Muscle layer of duodenum (tissue), 2 donors: Measurements from ENCODE around the gene GLI3.

Experiments
- H3K27ac ChIP-seq: one replicate; pipeline ENCODE4 v1.7.0; 2013; ENCODE audit warnings: mild to moderate bottlenecking, low read length
- H3K27me3 ChIP-seq: one replicate; pipeline ENCODE4 v1.7.0; 2013; ENCODE audit warnings: low read depth, mild to moderate bottlenecking, control low read depth, low read length
- H3K36me3 ChIP-seq, 2 donors: one replicate each; pipeline ENCODE4 v1.7.0; 2013; ENCODE audit warnings: low read length in 2 of 2, control low read depth in 1 of 2, mild to moderate bottlenecking in 1 of 2; ENCODE audit not compliant: insufficient read depth in 2 of 2, control insufficient read depth in 1 of 2
- H3K4me1 ChIP-seq, 2 donors: one replicate each; pipeline ENCODE4 v1.7.0; 2013; ENCODE audit warnings: low read length in 2 of 2, mild to moderate bottlenecking in 2 of 2, control low read depth in 1 of 2, moderate library complexity in 1 of 2; ENCODE audit not compliant: insufficient read depth in 2 of 2, control insufficient read depth in 1 of 2
- H3K4me3 ChIP-seq, 2 donors: one replicate each; pipeline ENCODE4 v1.7.0; 2013; ENCODE audit warnings: low read length in 2 of 2, low read depth in 1 of 2, mild to moderate bottlenecking in 1 of 2
- H3K9me3 ChIP-seq, 2 donors: one replicate each; pipeline ENCODE4 v1.7.0; 2013; ENCODE audit warnings: low read length in 2 of 2, control low read depth in 1 of 2, mild to moderate bottlenecking in 1 of 2; ENCODE audit not compliant: control insufficient read depth in 1 of 2
- donor health status: healthy.

The GLI3 gene

DNA sequence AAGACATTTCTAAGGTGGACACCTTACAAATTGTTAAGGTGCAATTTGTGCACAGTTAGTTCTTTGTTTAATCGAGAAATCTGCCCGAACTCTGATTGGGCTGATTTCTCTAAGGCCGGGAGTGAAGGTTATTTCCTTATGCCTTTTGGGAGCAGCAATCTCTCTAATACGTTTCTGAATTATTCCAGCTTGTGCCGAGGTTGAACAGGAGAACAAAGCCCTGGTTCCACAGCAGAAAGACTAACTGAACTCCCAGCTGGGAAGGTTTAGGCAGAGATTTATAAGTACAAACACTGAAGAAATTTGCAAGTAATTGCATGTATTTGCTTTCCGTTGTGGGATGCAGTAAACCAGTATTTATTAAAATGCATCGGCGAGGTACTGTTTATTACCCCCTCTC is 116.8 kb downstream of the GLI3 start:
- Histone ChIP-seq H3K4me1 (peaks cover 0 to 13% of the 10 kb centered on the region in 2 donors), H3K4me3 (no peak overlapping the region), H3K27me3 (no peaks in the 10 kb centered on the region), H3K27ac (no peak overlapping the region), H3K36me3 (no peaks in the 10 kb centered on the region), H3K9me3 (no peaks in the 10 kb centered on the region)

DNA sequence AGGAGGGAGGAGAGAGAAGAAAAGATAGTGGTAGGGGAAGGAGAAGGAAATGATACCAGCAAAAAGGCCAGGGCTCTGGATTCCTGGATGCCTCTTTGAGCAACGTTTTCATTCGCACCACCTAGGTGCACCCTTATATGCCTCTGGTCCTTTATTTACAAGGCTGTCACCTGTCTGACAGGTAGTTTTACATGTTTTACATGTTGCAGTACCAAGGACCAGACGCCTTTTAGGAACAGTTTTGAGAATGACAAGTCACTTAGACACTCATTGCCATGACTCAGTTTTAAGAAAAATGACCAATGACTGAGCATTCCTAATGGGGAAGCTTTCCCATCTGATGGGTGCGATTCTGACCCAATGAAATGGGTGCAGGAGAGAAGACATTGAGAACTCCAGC is 119.8 kb downstream of the GLI3 start:
- H3K27me3 ChIP-seq = no peaks in the 10 kb centered on the region
- peaks cover 0 to 13% of the 10 kb centered on the region in 2 donors for H3K4me1 ChIP-seq
- no peaks in the 10 kb centered on the region for H3K9me3 ChIP-seq
- H3K36me3 ChIP-seq = no peaks in the 10 kb centered on the region
- no peak overlapping the region for H3K4me3 ChIP-seq
- H3K27ac ChIP-seq = no peak overlapping the region

DNA sequence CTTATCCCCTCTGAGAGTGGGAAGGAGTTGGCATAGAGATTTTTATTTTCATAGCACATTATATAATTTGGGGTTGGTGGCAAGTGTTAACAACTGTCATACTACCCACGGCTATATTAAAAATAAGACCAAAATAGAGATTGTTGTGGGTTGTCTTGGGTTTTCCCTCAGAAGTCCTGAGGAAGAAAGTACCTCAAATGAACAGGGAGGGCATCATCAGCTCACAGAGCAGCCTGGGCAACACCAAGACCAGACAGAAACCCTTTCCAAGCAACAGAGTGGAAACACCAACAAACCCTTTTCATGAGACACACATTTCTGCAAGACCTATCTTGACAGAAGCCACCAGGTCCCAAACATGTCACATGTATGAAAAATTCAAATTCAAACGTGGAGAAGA is 121.2 kb downstream of the GLI3 start:
- H3K9me3 ChIP-seq = no peaks in the 10 kb centered on the region
- peaks cover 0 to 13% of the 10 kb centered on the region in 2 donors for H3K4me1 ChIP-seq
- H3K27me3 ChIP-seq = no peaks in the 10 kb centered on the region
- H3K36me3 ChIP-seq = no peaks in the 10 kb centered on the region
- H3K4me3 ChIP-seq = no peak overlapping the region
- H3K27ac ChIP-seq = no peak overlapping the region

DNA sequence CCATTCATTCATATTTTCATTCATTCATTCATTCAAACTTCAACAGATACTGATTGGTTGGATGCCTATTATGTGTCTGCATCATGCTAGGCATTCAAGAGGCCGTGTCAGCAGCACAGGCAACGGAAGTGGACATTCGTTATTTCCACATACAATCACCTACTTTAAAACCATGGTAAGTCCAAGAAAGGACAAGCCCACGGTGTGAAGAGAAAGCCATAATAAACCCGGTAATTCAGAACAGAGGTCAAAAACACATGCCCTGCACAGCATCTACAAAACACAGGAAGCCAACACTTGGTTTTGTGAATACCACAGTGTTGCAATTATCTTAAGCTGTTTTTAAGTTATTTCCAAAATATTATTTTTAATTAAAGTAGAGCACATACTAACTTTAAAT is 126.7 kb downstream of the GLI3 start:
- Histone ChIP-seq H3K36me3 (no peaks in the 10 kb centered on the region), H3K9me3 (no peaks in the 10 kb centered on the region), H3K27ac (no peak overlapping the region), H3K4me1 (peaks cover 24 to 39% of the 10 kb centered on the region in 2 donors), H3K27me3 (no peaks in the 10 kb centered on the region), H3K4me3 (no peak overlapping the region)

DNA sequence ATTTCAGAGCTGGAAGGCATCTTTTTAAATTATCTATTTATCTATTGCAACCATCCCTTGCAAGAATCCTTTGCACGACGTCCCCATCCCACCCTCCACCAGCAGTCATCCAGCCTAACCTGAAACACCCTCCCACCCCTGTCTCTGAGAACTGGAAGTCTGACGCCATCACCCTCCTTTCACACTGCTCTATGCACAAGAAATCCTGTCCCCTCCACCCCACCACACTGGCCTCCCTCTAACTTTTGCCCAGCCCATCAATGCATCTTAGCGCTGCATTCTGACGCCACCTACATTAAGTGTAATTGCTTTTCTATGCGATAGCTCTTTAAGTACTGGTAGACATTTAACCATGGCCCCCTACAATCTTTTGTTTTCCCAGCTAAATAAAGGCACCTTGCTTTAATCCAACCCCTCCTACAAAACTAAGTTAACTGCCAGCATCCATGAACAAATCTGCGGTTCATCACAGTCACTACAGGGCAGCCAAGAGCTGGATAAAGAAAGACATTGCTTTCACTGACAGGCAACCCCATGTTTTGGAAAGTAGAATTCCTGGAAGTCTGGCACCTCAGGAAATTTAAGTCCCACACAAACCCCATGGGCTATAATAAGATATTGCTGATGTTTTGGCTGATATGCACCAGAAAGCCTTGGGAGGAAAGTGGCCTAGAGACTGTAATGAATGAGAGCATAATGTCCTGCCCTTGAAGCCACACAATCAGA is 128.0 kb downstream of the GLI3 start:
- no peaks in the 10 kb centered on the region for H3K27me3 ChIP-seq
- no peaks in the 10 kb centered on the region for H3K9me3 ChIP-seq
- H3K4me3 ChIP-seq = no peak overlapping the region
- no peaks in the 10 kb centered on the region for H3K36me3 ChIP-seq
- no peak overlapping the region for H3K27ac ChIP-seq
- H3K4me1 ChIP-seq = peaks cover 25 to 44% of the 10 kb centered on the region in 2 donors

DNA sequence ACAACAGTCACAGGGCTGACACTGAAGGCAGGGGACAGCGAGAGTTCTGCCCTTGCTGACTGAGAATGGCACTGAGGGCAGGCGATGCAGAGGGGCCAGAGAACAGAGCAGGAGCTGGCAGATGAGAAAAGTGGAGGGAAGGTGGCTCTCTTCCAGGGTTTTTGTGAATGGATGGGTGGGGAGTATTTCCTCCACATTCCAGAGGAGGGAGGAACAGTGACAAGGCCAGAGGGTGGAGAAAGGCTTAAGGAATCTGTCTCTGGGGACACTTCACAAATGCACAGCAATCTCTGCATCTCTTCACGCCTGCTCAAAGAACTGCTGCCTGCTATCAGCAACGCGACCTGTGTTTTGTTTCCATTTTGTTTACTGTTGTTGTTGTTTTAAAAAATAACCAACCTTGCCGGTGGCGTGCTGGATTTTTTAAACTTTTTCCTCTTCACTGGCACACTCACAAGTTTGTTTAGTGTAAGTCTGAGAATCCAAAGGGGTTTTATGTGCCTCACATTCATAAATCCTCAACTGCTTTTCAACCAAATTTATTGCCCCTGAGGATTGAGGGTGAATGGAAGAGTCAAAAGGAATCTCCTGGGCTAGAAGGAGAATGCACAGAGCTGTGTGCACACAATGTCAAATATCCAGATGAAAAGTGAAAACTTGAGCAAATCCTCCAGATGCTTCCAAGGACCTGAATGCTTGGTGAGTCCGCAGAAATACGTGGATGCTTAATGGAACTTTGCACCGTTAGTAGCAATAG is 129.3 kb downstream of the GLI3 start:
- Histone ChIP-seq H3K4me1 (peaks cover 25 to 44% of the 10 kb centered on the region in 2 donors), H3K27me3 (no peaks in the 10 kb centered on the region), H3K4me3 (no peak overlapping the region), H3K27ac (no peak overlapping the region), H3K36me3 (no peaks in the 10 kb centered on the region), H3K9me3 (no peaks in the 10 kb centered on the region)

DNA sequence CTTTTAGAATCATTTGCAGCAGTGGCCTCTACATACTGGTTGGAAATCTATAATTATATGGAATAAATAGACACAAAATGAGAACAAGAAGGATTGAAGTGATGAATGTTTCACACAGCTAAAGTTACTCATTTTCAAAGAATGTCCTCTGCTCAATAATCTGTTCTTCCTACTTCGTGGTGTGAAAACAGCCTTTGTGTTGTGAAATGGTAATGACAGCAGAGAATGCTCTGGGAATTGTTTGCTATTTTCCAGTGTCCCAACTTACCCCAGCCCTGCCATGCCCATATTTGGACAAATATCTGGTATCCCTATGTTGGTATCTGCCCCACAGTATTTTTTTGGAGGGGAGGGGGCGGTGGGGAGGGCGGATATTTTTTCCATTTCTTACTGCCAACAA is 130.4 kb downstream of the GLI3 start:
- Histone ChIP-seq H3K4me3 (no peak overlapping the region), H3K36me3 (no peaks in the 10 kb centered on the region), H3K9me3 (no peaks in the 10 kb centered on the region), H3K27ac (no peak overlapping the region), H3K27me3 (no peaks in the 10 kb centered on the region), H3K4me1 (peaks cover 25 to 44% of the 10 kb centered on the region in 2 donors)

DNA sequence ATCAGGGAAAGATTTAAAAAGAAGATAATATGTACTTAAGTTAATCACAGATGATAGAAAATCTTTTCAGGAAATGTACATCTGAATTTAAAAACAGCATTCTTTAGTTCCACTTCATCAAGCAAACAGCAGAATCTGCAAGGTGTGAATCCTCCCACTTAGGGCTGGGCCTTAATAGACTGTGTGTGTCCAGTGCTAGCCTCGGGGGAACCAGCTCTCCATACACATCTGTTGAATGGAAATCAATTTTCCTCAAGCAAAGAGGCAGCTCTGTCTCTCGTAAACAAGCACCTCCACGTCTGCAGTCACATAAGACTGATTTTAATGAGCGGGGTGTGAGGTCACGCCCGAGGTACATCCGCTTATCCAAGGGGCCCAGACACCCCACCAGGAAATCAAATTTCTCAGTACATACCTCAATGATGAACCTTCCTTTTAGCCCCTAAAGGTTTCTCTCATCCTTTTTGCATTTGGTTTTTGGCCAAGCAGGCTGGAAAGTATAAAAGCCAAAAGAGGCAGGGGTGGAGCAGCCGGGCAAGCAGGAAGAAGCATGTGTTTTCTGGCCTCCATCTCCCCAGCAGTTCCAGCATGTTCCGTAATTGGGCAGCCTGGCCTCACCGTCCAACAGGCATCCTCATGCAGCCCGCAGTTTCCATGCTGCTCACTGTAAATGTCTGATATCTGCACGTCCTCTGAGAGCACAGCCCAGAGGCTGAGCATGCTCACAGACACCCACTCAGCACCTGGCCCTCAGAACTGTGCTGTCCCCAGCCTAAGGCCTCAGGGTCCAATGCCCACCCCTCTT is 131.3 kb downstream of the GLI3 start:
- no peaks in the 10 kb centered on the region for H3K27me3 ChIP-seq
- H3K9me3 ChIP-seq = no peaks in the 10 kb centered on the region
- peaks cover 25 to 44% of the 10 kb centered on the region in 2 donors for H3K4me1 ChIP-seq
- no peaks in the 10 kb centered on the region for H3K36me3 ChIP-seq
- no peak overlapping the region for H3K4me3 ChIP-seq
- no peak overlapping the region for H3K27ac ChIP-seq

DNA sequence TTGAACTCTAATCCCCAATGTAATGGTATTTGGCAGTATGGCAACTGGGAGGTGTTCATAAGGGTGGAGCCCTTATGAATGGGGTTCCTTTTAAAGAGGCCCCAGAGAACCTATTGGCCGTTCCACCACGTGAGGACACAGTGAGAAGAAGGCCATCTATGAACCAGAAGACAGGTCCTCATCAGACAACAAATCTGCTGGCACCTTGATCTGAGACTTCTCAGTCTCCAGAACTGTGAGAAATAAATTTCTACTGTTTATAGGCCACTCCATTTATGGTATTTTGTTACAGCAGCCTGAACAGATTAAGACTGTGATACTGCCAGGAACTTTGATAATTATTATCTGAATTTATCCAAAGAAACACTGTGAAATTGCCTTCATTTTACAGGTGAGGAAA is 132.3 kb downstream of the GLI3 start:
- no peaks in the 10 kb centered on the region for H3K36me3 ChIP-seq
- H3K27ac ChIP-seq = peak overlapping the region; percentile 28
- H3K27me3 ChIP-seq = no peaks in the 10 kb centered on the region
- no peak overlapping the region for H3K4me3 ChIP-seq
- H3K9me3 ChIP-seq = no peaks in the 10 kb centered on the region
- peaks cover 25 to 44% of the 10 kb centered on the region in 2 donors for H3K4me1 ChIP-seq

DNA sequence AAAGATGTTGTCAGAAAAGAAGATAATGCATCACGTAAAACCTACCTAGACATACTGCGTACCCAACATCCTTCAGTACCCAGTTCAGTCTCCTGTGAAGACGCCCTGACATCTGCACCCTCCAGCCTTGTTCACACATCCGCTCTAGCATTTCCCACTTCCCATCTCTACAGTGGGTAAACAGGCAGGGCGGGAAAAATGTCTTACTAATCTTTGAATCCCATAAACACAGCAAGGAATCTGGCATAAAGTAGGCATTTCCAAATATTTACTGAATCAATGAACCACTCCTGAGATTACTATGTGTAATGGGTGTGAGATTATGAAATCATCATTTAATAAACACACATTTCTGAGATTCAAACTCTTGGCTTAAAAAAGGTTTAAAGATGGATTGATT is 132.8 kb downstream of the GLI3 start:
- Histone ChIP-seq H3K4me3 (no peak overlapping the region), H3K36me3 (no peaks in the 10 kb centered on the region), H3K4me1 (peaks cover 21 to 40% of the 10 kb centered on the region in 2 donors), H3K27ac (peak overlapping the region; percentile 58), H3K27me3 (no peaks in the 10 kb centered on the region), H3K9me3 (no peaks in the 10 kb centered on the region)

DNA sequence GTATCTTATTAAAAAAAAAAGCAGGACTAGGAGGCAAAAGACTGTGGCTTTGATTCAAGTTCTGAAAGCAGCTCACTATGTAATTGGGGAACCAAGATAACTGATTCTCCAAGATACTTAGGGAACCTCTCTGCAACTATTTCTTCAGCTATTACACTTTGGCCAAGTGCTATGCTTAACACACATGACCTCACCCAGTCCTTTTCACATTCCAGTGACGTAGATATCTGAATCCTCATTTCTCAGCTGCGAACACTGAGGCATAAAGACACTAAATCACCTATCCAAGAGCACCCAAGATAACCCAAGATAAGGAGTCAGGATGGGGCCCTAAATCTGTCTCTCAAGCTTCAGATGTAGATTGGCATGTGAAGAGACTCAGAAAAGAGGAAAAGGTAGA is 133.6 kb downstream of the GLI3 start:
- H3K4me1 ChIP-seq = peaks cover 15 to 33% of the 10 kb centered on the region in 2 donors
- H3K36me3 ChIP-seq = no peaks in the 10 kb centered on the region
- H3K9me3 ChIP-seq = no peaks in the 10 kb centered on the region
- no peaks in the 10 kb centered on the region for H3K27me3 ChIP-seq
- H3K27ac ChIP-seq = peak overlapping the region; percentile 58
- H3K4me3 ChIP-seq = no peak overlapping the region
